HG03108 (cell line): ENCODE results near the gene PHF12.
A peak's percentile ranks its signal among the peaks of the same experiment; 100 is the strongest.

Experiments used
- ATAC-seq: cut with Tn5 transposase; IDR thresholded peaks from one replicate; pipeline ENCODE4 v1.9.1; 2021; ENCODE audit warnings: moderate library complexity; ENCODE audit not compliant: unreplicated experiment

Gene PHF12

GRCh38 chr17:28956112-28956511, 4.8 kb upstream of the PHF12 start:
- no peak for ATAC-seq

- no peak for ATAC-seq
Measured at GRCh38 chr17:28955408-28955807, 4.1 kb upstream of the PHF12 start.

GRCh38 chr17:28954886-28955285, 3.6 kb upstream of the PHF12 start:
- no peak for ATAC-seq

DNA sequence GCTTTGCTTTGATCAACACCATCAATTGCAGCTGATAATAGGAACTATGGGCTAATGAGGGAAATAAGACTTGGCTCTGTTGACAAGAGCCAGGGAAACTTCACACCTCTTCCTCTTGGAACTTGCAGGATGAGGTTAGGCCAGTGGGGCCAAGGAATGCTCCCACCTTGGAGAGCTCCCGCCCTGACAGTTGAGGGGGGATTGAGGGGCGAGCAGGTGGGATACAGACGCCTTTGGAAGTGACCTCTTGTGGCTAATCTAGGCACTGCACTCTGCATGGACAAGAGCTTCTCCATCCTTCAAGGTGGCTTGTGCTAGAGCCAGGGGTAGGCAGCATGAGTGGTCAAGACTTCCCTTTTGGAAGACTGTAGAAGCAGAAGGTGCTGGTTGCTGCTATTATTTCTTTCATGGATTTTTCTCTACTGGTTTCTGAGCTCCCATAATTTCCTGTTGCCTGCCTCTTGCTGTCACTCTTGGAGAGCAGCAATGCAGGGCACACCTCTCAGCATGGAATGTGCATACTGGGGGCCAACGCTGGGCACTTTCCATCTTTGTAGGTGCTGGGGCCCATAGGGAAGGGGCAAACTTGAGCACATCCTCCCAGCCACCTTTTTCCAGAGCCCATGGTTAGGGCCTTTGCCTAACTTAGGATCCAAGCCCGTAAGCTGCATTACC, 2.3 kb upstream of the PHF12 start:
- ATAC-seq: no peak

- peak; percentile 54 for ATAC-seq
Measured at GRCh38 chr17:28951991-28952975, 965 bp upstream of the PHF12 start.

DNA sequence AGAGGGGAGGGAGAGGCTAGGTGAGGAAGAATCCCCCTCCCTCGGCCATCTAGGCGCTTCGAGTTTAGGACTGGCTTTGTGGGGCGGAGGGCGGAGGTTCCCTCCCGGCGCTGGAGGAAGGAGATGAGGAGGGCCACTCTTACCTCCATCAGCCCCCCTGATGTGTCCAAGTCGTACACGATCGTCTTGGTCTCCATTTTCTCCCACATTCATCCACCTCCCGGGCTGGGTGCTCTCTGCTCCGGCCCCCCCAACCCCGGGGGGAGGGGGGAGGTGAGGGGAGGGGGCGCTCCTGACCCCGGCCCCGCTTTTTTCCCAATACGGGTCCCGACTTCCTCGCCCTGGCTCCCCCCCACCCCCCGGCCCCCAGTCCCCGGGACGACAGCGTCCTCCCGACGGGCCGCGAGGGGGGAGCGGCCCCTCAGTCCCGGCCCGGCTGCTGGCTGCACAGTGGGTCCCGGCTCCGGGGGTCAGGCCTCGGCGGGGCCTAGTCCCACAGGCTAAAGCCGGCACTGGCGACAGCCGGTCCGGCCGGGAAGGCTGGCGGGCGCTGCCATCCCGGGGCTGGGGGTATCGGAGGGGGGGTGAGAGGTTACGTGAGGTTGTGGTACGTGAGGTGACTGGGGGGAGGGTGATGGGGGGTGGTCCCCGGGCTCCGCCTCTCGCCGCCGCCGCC, 428 bp downstream of the PHF12 start:
- no peak for ATAC-seq

DNA sequence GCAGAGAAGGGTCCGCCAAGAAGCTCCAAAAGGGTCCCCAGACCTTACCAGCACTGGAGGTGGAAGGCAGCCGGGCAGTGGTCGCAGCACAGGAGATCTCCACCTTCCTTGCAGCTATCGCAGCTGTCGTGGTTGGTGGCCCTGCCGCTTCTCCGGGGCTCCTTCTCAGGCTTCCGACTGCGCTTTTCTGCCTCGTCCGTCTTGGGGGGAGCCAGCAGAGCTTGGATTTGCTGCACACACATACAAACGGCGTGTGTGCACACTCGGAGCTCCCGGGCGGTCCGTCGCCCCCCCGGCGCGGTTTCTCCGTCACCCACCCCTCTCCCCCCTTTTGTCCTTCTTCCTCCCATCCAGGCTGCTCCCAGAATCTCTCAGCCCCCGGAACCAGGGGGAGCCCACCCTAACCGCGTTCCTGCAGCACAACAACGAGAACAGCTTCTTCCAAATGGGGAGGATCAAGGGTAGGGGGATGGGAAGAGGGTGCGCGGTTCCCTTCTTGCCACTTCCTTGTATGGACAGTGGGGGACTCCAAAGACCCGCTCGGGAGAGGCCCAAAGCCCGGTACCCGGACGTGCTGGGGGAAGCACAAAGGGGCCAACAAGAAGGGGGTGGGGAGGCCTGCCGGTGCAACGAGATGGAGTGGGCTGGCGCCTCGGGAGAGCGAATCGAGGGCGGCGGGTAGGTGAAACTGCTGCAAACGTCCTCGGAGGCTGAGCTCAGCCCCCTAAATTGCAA, 1.1 kb downstream of the PHF12 start:
- no peak for ATAC-seq

DNA sequence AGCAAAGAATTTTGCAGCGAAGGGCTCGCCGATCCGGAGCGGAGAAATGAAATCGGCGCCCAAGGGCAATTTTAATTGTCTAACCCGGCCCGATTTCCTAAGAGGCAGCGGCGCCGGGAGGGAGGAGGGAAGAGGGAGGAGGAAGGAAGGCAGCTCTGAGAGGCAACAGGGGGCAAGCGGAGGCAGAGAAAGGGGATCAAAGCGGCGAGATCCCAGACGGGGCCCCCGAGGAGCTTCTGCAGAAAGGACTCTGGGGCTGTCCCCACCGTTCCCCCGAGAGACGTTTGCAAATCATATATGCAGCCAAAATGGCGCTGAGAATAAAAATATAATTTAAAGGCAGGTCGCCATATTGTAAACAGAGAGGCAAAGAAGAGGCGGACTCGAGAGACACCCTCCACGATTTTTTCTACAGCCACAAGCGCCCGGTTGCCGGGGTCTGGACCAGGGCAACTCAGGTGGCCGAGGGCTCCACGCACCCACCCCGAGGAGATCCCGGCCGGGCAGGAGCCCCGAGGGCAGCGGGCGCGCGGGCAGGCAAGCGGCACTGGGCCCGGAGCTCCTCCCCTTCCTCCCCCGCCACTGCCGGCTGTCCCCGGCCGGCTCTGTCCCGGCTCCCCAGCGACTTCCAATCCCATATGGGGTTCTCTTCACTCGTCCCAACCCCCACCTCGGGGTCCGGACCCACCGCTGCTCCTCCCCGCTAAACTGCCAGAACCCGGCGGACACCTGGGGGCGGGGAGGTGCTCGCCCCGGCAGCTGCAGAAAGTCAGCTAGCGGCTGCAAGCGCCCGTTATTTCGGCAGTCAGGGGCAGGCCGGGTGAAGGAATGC, 1.9 kb downstream of the PHF12 start:
- ATAC-seq: no peak

GRCh38 chr17:28948873-28949184, 2.5 kb downstream of the PHF12 start:
- ATAC-seq: no peak

GRCh38 chr17:28948342-28948741, 3.0 kb downstream of the PHF12 start:
- ATAC-seq: no peak

GRCh38 chr17:28947639-28948038, 3.7 kb downstream of the PHF12 start:
- no peak for ATAC-seq

- no peak for ATAC-seq
Measured at GRCh38 chr17:28946239-28946638, 5.1 kb downstream of the PHF12 start.

DNA sequence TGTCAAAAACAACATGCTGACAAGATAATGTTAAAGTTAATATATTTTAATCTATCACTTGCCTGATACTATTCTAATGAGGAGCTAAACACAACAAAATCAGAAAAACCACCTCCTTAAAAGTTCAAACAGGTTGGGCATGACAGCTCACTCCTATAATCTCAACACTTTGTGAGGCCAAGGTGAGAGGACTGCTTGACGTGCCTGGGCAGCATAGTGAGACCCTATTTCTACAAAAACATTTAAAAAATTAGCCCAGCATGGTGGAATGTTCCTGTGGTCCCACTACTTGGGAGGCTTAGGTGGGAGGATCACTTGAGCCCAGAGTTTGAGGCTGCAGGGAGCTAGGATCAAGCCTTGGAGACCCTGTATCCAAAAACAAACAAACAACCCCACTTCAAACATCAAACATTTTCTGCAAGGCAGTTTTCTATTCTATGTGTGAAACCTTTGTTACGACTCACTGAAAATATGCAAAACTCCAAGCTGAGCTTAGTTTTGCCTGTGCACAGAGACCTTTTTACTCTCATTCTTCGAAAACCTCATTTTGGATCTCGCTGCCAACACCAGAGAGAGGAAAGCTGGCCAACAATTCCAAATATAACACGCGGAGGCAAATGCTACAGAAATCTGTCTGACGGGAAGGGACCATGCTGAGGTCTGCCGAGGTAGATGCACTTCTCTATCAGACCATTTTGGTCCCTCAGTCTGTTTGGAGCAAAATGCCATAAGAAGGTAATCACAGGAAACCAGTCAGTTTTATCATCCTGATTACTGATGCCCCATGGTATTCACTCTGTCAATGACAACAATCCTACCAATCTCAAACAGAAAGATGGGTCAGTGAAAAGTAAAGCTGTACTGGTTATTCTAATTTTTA, 6.2 kb downstream of the PHF12 start:
- no peak for ATAC-seq

DNA sequence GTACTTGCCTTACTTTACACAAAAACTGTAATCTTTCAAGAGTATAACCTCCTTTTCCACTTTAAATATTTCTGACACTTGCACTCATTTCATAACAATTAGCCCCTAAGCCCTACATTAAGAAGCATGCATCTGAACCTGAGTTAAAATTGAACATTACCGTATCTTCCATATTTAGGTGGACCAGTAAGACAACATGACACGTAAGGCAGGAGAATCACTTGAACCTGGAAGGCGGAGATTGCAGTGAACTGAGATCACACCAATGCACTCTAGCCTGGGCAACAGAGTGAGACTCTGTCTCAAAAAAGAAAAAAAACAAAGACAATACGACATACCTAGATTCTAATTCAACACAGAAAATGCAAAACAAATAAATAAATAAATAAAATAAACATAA, 7.0 kb downstream of the PHF12 start:
- no peak for ATAC-seq

DNA sequence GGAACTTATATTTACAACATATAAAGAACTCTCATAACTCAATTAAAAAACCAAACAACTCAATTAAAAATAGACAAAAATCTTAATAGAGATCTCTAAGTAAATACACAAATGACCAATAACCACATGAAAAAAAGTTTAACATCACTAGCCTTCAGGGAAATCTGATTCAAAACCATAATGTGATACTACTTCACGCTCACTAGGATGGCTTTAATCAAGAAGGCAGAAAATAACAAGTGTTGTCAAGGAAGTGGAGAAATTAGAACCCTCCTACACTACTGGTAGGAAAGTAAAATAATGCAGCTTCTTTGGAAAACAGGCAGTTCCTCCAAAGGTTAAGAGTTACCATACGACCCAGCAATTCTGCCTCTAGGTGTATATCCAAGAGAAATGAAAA, 8.4 kb downstream of the PHF12 start:
- no peak for ATAC-seq

DNA sequence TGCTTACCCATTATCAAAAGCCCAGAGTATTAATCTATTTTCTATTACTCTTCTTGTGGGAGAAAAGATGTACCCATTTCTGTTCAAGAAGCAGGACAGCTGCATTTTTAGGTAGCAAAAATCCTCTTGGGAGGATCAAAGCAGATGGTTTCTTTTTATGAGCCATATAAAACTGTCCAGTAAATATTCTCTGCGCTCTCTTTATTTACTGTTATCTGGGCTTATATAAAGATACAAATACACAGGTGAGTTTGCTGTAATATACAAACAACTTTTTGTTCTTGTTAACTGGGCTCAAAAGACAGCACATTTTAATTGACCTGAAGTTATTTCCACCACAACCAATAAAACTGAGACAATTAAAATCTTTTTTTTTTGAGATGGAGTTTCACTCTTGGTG, 10.1 kb downstream of the PHF12 start:
- ATAC-seq: no peak

- no peak for ATAC-seq
Measured at GRCh38 chr17:28940675-28941074, 10.6 kb downstream of the PHF12 start.

DNA sequence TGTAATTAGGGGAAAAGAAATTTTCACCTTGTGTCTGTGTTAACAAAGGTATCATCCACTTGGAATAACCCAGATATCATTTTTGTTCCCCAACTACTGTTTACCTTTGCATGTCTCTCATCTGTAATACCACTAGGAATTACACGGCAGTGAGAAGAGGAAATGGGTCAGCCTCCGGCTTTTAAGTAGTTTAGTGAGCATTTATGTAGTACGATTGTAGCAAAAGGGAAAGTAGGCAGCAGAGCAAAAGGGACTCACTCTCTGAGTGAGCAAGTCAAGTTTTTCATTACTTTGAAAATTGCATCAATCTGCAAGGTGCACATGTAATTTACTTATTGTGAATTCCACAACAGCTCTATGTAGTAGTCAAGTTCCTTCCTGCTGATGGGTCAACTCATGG, 11.2 kb downstream of the PHF12 start:
- no peak for ATAC-seq

DNA sequence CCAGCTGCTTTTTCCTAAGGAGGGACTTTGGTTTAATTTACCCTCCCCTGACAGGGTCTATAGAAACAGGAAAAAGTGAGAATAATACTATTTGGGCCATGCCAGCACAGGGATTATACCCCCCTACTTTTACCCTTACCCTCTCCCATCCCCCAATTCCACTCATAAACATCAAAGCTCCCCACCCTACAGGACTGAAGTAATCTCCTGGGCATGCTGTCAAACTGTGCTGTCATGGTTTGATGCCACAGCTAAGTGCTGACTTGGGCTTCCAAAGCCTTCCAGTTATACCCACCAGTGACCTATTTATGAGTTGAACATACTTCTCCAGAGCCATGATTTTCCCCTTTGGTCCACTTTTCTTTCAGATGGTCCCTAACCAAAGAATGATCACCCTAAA, 12.8 kb downstream of the PHF12 start:
- no peak for ATAC-seq
